K562 (cell line): ENCODE measurements around the gene NBEAL2. TPM values are rescaled to one million over a fixed set of nuclear protein-coding genes. Genes with fewer than 3 reads are reported as not detected.

ENCODE experiments used
- CBFA2T3 ChIP-seq: fragments of 450-650 bp; IDR thresholded peaks from 2 replicates; pipeline ENCODE4 v1.6.1; 2017
- ETV6 ChIP-seq, 3 experiments: fragments of 150-350 bp in 1 of 3; sonication (generic) in 1 of 3; formaldehyde crosslinking in 1 of 3; IDR thresholded peaks; 2 replicates each; pipeline versions ENCODE4 v1.6.1 to v1.8.0; 2014 to 2022; ENCODE audit warnings: borderline replicate concordance in 2 of 3, low read depth in 2 of 3, antibody characterized with exemption in 1 of 3, low read length in 1 of 3, mild to moderate bottlenecking in 1 of 3, missing genetic modification reagents in 1 of 3
- HOXB6 ChIP-seq: fragments of 250-450 bp; sonication (Bioruptor Pico); IDR thresholded peaks from 2 replicates; pipeline ENCODE4 v1.5.1; 2022; ENCODE audit warnings: mild to moderate bottlenecking, borderline replicate concordance
- MEIS2 ChIP-seq: fragments of 450-650 bp; IDR thresholded peaks from 2 replicates; pipeline ENCODE4 v1.6.1; 2014; ENCODE audit warnings: mild to moderate bottlenecking; ENCODE audit not compliant: partially characterized antibody
- NCOR1 ChIP-seq: fragments of 450-650 bp; IDR thresholded peaks from 2 replicates; pipeline ENCODE4 v1.6.1; 2016; ENCODE audit warnings: mild to moderate bottlenecking, moderate library complexity
- NEUROD1 ChIP-seq: fragments of 150-350 bp; IDR thresholded peaks from 2 replicates; pipeline ENCODE4 v1.6.1; 2014; ENCODE audit warnings: borderline replicate concordance, low read length, low read depth; ENCODE audit not compliant: partially characterized antibody
- NFE2 ChIP-seq: IDR thresholded peaks from 2 replicates; pipeline ENCODE4 v1.6.1; 2014; ENCODE audit warnings: antibody characterized with exemption, low read depth
- PTBP1 ChIP-seq: fragments of 200-400 bp; formaldehyde crosslinking; IDR thresholded peaks from 2 replicates; pipeline ENCODE4 v1.6.1; 2017; ENCODE audit warnings: low read depth, low read length
- polyA plus RNA-seq, 8 experiments: library from polyadenylated mRNA; depleted of rRNA in 4 of 8; stranded (reverse) in 5 of 8; unstranded in 3 of 8; fragments of >200 nt; fragmentation: Nextera tagmentation in 2 of 8; fragmentation: Illumina TruSeq in 1 of 8; extraction: Ambion mirVana in 2 of 8; extraction: Trizol in 1 of 8; gene quantifications; 2 replicates each; pipeline versions ENCODE4 v1.2.1 to v1.2.3, GENCODE V29; 2011 to 2014; ENCODE audit warnings: inconsistent platforms in 1 of 8, missing spikeins in 1 of 8
- total RNA-seq, 7 experiments: library from RNA; depleted of rRNA in 6 of 7; stranded (reverse); fragments of >200 nt in 6 of 7; fragmentation: Illumina TruSeq in 2 of 7; extraction: Trizol in 2 of 7; gene quantifications; 2 replicates each; pipeline versions ENCODE4 v1.2.1 to v1.2.3, GENCODE V29; 2011 to 2021; ENCODE audit warnings: low replicate concordance in 1 of 7
- TF ChIP-seq, protein P1 (sequence below): fragments of 450-650 bp; IDR thresholded peaks from 2 replicates; pipeline ENCODE4 v1.6.1; 2017; ENCODE audit warnings: antibody characterized with exemption, mild to moderate bottlenecking
- TF ChIP-seq, protein P2 (sequence below), 2 experiments: fragments of 450-650 bp; formaldehyde crosslinking in 1 of 2; IDR thresholded peaks; 2 replicates each; pipeline versions ENCODE4 v1.4.0 to v1.6.1; 2014 to 2020; ENCODE audit warnings: mild to moderate bottlenecking in 2 of 2, borderline replicate concordance in 1 of 2, low read depth in 1 of 2
- TF ChIP-seq, protein P3 (sequence below): fragments of 200-800 bp; sonication (Bioruptor generic); IDR thresholded peaks from 2 replicates; pipeline ENCODE4 v1.6.1; 2017; ENCODE audit warnings: missing genetic modification characterization, missing compliant biosample characterization

The NBEAL2 gene
- total and polyA plus RNA-seq, 9 of the 15 experiments (the other 6 are each of a cell fraction or from before 2014, with no cell fraction given): 0.06 to 114 (median 29.6) TPM

DNA sequence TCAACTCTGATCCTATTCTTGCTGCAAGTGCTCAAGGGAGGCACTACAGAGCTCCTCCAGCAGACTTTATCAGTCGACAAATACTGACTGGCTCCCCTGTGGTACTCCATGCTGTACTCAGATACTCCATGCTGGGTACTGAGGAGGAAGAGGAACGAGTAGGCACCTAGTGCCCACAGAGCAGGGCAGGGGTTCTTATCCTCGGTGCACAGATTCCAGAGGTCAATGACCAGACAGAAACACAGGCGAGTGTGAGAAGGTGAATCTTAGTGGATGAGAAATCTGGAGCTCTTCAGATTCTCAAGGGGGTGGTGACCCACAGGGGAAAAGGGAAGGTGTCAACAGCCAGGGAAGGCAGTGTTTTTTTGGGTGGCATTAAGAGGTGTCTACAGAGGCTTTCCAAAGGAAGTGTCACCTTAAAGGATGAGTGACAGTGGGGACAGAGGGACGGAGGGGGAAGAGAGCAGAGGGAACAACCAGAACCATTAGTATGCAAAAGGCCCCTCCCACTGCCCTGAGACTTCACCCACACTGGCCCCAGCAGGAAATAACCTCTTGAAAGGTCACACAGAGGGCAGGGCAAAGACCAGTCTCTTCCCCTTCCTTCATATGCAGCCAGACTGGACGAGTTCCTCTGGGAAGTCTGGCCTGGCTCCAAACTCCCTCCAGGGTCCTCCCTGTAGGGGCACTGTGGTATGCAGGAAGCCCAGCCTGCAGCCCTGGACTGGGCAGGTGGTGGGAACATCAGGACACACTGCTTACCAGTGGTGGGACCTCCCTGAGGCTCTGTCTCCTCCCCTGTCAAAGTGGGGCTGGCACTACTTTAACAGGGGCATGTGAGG, 30.4 kb upstream of the NBEAL2 start (continued):
- TF ChIP-seq, protein P1, sequence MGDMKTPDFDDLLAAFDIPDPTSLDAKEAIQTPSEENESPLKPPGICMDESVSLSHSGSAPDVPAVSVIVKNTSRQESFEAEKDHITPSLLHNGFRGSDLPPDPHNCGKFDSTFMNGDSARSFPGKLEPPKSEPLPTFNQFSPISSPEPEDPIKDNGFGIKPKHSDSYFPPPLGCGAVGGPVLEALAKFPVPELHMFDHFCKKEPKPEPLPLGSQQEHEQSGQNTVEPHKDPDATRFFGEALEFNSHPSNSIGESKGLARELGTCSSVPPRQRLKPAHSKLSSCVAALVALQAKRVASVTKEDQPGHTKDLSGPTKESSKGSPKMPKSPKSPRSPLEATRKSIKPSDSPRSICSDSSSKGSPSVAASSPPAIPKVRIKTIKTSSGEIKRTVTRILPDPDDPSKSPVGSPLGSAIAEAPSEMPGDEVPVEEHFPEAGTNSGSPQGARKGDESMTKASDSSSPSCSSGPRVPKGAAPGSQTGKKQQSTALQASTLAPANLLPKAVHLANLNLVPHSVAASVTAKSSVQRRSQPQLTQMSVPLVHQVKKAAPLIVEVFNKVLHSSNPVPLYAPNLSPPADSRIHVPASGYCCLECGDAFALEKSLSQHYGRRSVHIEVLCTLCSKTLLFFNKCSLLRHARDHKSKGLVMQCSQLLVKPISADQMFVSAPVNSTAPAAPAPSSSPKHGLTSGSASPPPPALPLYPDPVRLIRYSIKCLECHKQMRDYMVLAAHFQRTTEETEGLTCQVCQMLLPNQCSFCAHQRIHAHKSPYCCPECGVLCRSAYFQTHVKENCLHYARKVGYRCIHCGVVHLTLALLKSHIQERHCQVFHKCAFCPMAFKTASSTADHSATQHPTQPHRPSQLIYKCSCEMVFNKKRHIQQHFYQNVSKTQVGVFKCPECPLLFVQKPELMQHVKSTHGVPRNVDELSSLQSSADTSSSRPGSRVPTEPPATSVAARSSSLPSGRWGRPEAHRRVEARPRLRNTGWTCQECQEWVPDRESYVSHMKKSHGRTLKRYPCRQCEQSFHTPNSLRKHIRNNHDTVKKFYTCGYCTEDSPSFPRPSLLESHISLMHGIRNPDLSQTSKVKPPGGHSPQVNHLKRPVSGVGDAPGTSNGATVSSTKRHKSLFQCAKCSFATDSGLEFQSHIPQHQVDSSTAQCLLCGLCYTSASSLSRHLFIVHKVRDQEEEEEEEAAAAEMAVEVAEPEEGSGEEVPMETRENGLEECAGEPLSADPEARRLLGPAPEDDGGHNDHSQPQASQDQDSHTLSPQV: peak; percentile 48; the same call in 1 of the 2 replicates
- TF ChIP-seq MEIS2 (peak; percentile 32), NCOR1 (0 out of 2 replicates have a peak, but pooled peaks have one; percentile 35), PTBP1 (no peak), NFE2 (0 out of 2 replicates have a peak, but pooled peaks have one; percentile 0), NEUROD1 (no peak), CBFA2T3 (0 out of 2 replicates have a peak, but pooled peaks have one; percentile 7), ETV6 (IDR thresholded peaks at IDR 0.05; ENCODE audit: borderline replicate concordance in 1 of 2, low read depth in 2 of 2, low read length in 1 of 2) (peak in 1 of 2 experiments; percentile 69; a peak in 1 of 4 replicates), ETV6 (CRISPR knock-in tag; IDR thresholded peaks at IDR 0.05; ENCODE audit: borderline replicate concordance) (no peak), HOXB6 (no peak)
- TF ChIP-seq, protein P2, sequence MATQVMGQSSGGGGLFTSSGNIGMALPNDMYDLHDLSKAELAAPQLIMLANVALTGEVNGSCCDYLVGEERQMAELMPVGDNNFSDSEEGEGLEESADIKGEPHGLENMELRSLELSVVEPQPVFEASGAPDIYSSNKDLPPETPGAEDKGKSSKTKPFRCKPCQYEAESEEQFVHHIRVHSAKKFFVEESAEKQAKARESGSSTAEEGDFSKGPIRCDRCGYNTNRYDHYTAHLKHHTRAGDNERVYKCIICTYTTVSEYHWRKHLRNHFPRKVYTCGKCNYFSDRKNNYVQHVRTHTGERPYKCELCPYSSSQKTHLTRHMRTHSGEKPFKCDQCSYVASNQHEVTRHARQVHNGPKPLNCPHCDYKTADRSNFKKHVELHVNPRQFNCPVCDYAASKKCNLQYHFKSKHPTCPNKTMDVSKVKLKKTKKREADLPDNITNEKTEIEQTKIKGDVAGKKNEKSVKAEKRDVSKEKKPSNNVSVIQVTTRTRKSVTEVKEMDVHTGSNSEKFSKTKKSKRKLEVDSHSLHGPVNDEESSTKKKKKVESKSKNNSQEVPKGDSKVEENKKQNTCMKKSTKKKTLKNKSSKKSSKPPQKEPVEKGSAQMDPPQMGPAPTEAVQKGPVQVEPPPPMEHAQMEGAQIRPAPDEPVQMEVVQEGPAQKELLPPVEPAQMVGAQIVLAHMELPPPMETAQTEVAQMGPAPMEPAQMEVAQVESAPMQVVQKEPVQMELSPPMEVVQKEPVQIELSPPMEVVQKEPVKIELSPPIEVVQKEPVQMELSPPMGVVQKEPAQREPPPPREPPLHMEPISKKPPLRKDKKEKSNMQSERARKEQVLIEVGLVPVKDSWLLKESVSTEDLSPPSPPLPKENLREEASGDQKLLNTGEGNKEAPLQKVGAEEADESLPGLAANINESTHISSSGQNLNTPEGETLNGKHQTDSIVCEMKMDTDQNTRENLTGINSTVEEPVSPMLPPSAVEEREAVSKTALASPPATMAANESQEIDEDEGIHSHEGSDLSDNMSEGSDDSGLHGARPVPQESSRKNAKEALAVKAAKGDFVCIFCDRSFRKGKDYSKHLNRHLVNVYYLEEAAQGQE (IDR thresholded peaks at IDR 0.05; ENCODE audit: borderline replicate concordance): peak; percentile 81
- TF ChIP-seq, protein P2 (CRISPR knock-in tag; IDR thresholded peaks at IDR 0.05; ENCODE audit: low read depth): no peak
- TF ChIP-seq, protein P3, sequence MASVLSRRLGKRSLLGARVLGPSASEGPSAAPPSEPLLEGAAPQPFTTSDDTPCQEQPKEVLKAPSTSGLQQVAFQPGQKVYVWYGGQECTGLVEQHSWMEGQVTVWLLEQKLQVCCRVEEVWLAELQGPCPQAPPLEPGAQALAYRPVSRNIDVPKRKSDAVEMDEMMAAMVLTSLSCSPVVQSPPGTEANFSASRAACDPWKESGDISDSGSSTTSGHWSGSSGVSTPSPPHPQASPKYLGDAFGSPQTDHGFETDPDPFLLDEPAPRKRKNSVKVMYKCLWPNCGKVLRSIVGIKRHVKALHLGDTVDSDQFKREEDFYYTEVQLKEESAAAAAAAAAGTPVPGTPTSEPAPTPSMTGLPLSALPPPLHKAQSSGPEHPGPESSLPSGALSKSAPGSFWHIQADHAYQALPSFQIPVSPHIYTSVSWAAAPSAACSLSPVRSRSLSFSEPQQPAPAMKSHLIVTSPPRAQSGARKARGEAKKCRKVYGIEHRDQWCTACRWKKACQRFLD (CRISPR knock-in tag): 0 out of 2 replicates have a peak, but pooled peaks have one; percentile 65
